ENCODE measurements around the gene MX2. TPM values are rescaled to one million over a fixed set of nuclear protein-coding genes. Genes with fewer than 3 reads are reported as not detected.

Gene MX2
- total RNA-seq, 2 experiments from 2014 or later = 3.5 to 10.4 TPM

- Histone ChIP-seq H3K4me1 (ENCODE audit: insufficient read depth, low read length, poor library complexity, severe bottlenecking) (peaks cover 42% of the 10 kb centered on the region), H3K79me2 (ENCODE audit: insufficient read depth, low read depth, low read length) (peaks cover 3% of the 10 kb centered on the region; the same call in 1 of the 2 replicates), H3K9me2 (ENCODE audit: insufficient read depth, low read length) (no peaks in the 10 kb centered on the region), H3K4me2 (ENCODE audit: low read length) (peak overlapping the region; percentile 86; the same call in 1 of the 2 replicates), H3K27ac (ENCODE audit: low read depth, low read length, poor library complexity, severe bottlenecking) (no peak overlapping the region), H3K4me3 (ENCODE audit: low read depth, low read length, poor library complexity, severe bottlenecking) (no peak overlapping the region), H4K20me1 (ENCODE audit: insufficient read depth, low read length) (no peaks in the 10 kb centered on the region), H2AFZ (ENCODE audit: low read length) (no peak overlapping the region), H3K9me3 (ENCODE audit: low read length) (no peaks in the 10 kb centered on the region), H3K36me3 (ENCODE audit: insufficient read depth, low read length) (no peaks in the 10 kb centered on the region)
- no TSS peak for BruUV-seq (replicated peaks)
- ChIA-PET POLR2A (no interaction called here), CTCF (ENCODE audit: unreplicated experiment) (interaction anchor here (1.0 kb wide), 1 partner anchor 7 kb away, joined by 3 read pairs; no protein-coding TSS in a partner anchor)
- TF ChIP-seq EZH2phosphoT487 (IDR thresholded peaks at IDR 0.05; ENCODE audit: borderline replicate concordance, low read depth, low read length) (no peak), CTCF (conservative IDR thresholded peaks at IDR 0.05; ENCODE audit: low read length) (no peak)
- intact Hi-C loops (cut with micrococcal nuclease; ENCODE audit: unreplicated experiment) = no loop called here
- DNase-seq (ENCODE audit: low spot score) = no peak
Observed at GRCh38 chr21:41370840-41371684, 9.2 kb downstream of the MX2 start.

GRCh38 chr21:41371685-41372030, 9.8 kb downstream of the MX2 start:
- no peaks in the 10 kb centered on the region for H3K9me3 ChIP-seq (ENCODE audit: low read length)
- no peak overlapping the region for H2AFZ ChIP-seq (ENCODE audit: low read length)
- no peak overlapping the region for H3K27ac ChIP-seq (ENCODE audit: low read depth, low read length, poor library complexity, severe bottlenecking)
- H3K4me3 ChIP-seq (ENCODE audit: low read depth, low read length, poor library complexity, severe bottlenecking) = no peak overlapping the region
- H3K4me2 ChIP-seq (ENCODE audit: low read length) = peak overlapping the region; percentile 86; the same call in 1 of the 2 replicates
- DNase-seq (ENCODE audit: low spot score) = no peak
- CTCF ChIA-PET (ENCODE audit: unreplicated experiment) = no interaction called here
- TF ChIP-seq CTCF (conservative IDR thresholded peaks at IDR 0.05; ENCODE audit: low read length) (no peak), EZH2phosphoT487 (IDR thresholded peaks at IDR 0.05; ENCODE audit: borderline replicate concordance, low read depth, low read length) (no peak)
- no peaks in the 10 kb centered on the region for H4K20me1 ChIP-seq (ENCODE audit: insufficient read depth, low read length)
- H3K36me3 ChIP-seq (ENCODE audit: insufficient read depth, low read length) = no peaks in the 10 kb centered on the region
- POLR2A ChIA-PET = interaction anchor here (0.6 to 1.1 kb wide), 3 partner anchors 246 to 462 kb away, joined by 3 to 4 read pairs (median 3); no protein-coding TSS in a partner anchor
- peaks cover 37% of the 10 kb centered on the region for H3K4me1 ChIP-seq (ENCODE audit: insufficient read depth, low read length, poor library complexity, severe bottlenecking)
- intact Hi-C loops (cut with micrococcal nuclease; ENCODE audit: unreplicated experiment) = no loop called here
- BruUV-seq (replicated peaks) = no TSS peak
- peaks cover 3% of the 10 kb centered on the region; the same call in 1 of the 2 replicates for H3K79me2 ChIP-seq (ENCODE audit: insufficient read depth, low read depth, low read length)
- H3K9me2 ChIP-seq (ENCODE audit: insufficient read depth, low read length) = no peaks in the 10 kb centered on the region

- Histone ChIP-seq H3K4me3 (ENCODE audit: low read depth, low read length, poor library complexity, severe bottlenecking) (no peak overlapping the region), H4K20me1 (ENCODE audit: insufficient read depth, low read length) (no peaks in the 10 kb centered on the region), H3K36me3 (ENCODE audit: insufficient read depth, low read length) (no peaks in the 10 kb centered on the region), H3K9me3 (ENCODE audit: low read length) (no peaks in the 10 kb centered on the region), H3K9me2 (ENCODE audit: insufficient read depth, low read length) (no peaks in the 10 kb centered on the region), H3K79me2 (ENCODE audit: insufficient read depth, low read depth, low read length) (no peaks in the 10 kb centered on the region), H2AFZ (ENCODE audit: low read length) (no peak overlapping the region), H3K4me1 (ENCODE audit: insufficient read depth, low read length, poor library complexity, severe bottlenecking) (peaks cover 21% of the 10 kb centered on the region), H3K27ac (ENCODE audit: low read depth, low read length, poor library complexity, severe bottlenecking) (no peak overlapping the region), H3K4me2 (ENCODE audit: low read length) (no peak overlapping the region)
- POLR2A ChIA-PET = interaction anchor here (0.6 to 1.0 kb wide), 3 partner anchors 59 to 1037 kb away, joined by 3 to 6 read pairs (median 3); no protein-coding TSS in a partner anchor
- no TSS peak for BruUV-seq (replicated peaks)
- CTCF ChIA-PET (ENCODE audit: unreplicated experiment) = no interaction called here
- DNase-seq (ENCODE audit: low spot score) = no peak
- TF ChIP-seq CTCF (conservative IDR thresholded peaks at IDR 0.05; ENCODE audit: low read length) (no peak), EZH2phosphoT487 (IDR thresholded peaks at IDR 0.05; ENCODE audit: borderline replicate concordance, low read depth, low read length) (no peak)
- intact Hi-C loops (cut with micrococcal nuclease; ENCODE audit: unreplicated experiment) = no loop called here
Observed at GRCh38 chr21:41373253-41373652, 11.4 kb downstream of the MX2 start.
